ENCODE results near the gene PDE8B. TPM values are rescaled to one million over a fixed set of nuclear protein-coding genes. Genes with fewer than 3 reads are reported as not detected.
"Not testable (repeated sequence)": the region's sequence is repeated elsewhere in the genome, so short reads cannot be mapped to it uniquely, and the experiment has no call there.

Gene PDE8B
- total RNA-seq, 1 donor from 2014 or later: 2.6 TPM

DNA sequence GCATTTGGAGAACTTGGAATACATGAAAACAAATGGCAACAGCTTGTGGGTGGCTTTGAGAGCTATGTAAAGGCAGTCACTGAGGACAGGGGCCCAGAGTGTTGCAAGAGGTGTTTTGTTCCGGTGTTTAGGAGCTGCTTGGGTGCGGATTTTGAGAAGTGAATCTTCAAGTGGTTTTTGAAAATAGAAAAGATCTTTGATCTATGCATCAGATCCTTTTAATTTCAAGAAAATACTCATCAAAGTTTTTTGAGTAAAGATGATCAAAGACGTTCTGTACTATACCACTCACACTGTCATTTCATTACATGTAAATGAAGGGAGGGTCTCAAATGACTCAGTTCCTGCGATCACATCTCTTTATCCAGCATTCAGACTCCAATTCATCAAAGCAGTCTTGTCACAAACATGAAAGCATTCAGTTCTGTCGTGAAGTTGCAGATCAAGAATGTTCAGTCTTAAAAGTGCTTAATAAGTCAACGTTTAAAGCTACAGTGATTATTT, 169.1 kb downstream of the PDE8B start:
- no peak overlapping the region for H3K4me3 Mint-ChIP-seq (ENCODE audit: low read depth)
- peaks cover 29% of the 10 kb centered on the region for H3K4me1 Mint-ChIP-seq (ENCODE audit: low read depth)
- no peak for DNase-seq (ENCODE audit: low spot score, unreplicated experiment)
- no peak for TF ChIP-seq CTCF (IDR thresholded peaks at IDR 0.05; ENCODE audit: unreplicated experiment)
- H3K9me3 Mint-ChIP-seq (ENCODE audit: low read depth): peaks cover 8% of the 10 kb centered on the region
- no peaks in the 10 kb centered on the region for H3K27me3 Mint-ChIP-seq
- H3K27ac Mint-ChIP-seq: no peak overlapping the region
- H3K36me3 Mint-ChIP-seq (ENCODE audit: insufficient read depth): no peaks in the 10 kb centered on the region

DNA sequence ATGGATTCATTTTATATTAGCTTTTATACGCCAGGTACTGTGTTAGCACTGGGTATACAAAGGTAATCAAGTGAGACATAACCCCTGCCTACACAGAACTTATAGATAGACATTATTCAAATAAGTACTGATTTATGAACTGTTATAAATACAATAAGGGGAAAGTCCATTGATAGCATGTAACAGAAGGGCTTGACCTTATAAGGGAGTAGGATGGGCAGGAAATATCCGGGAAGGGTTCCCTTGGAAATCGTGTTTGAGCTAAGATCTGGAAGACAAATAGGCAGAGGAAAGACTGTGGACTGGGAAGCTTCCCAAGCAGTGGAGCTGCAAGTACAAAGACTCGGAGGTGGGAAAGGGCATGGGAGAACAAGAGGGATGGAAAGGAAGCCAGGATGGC, 170.2 kb downstream of the PDE8B start:
- Mint-ChIP-seq H3K36me3 (ENCODE audit: insufficient read depth) (peaks cover 3% of the 10 kb centered on the region), H3K27ac (no peak overlapping the region), H3K4me3 (ENCODE audit: low read depth) (no peak overlapping the region), H3K27me3 (no peaks in the 10 kb centered on the region), H3K9me3 (ENCODE audit: low read depth) (peaks cover 14% of the 10 kb centered on the region), H3K4me1 (ENCODE audit: low read depth) (peaks cover 29% of the 10 kb centered on the region)
- no peak for TF ChIP-seq CTCF (IDR thresholded peaks at IDR 0.05; ENCODE audit: unreplicated experiment)
- no peak for DNase-seq (ENCODE audit: low spot score, unreplicated experiment)

- not testable (repeated sequence) for H3K36me3 Mint-ChIP-seq (ENCODE audit: insufficient read depth); H3K27ac Mint-ChIP-seq; H3K4me3 Mint-ChIP-seq (ENCODE audit: low read depth); DNase-seq (ENCODE audit: low spot score, unreplicated experiment); H3K27me3 Mint-ChIP-seq
- Mint-ChIP-seq H3K9me3 (ENCODE audit: low read depth) (peaks cover 20% of the 10 kb centered on the region), H3K4me1 (ENCODE audit: low read depth) (peaks cover 23% of the 10 kb centered on the region)
Measured at GRCh38 chr5:77383336-77383735, 172.9 kb downstream of the PDE8B start.

- H3K4me3 Mint-ChIP-seq (ENCODE audit: low read depth); H3K27ac Mint-ChIP-seq; H3K36me3 Mint-ChIP-seq (ENCODE audit: insufficient read depth); DNase-seq (ENCODE audit: low spot score, unreplicated experiment); H3K4me1 Mint-ChIP-seq (ENCODE audit: low read depth); H3K27me3 Mint-ChIP-seq: not testable (repeated sequence)
- peaks cover 23% of the 10 kb centered on the region for H3K9me3 Mint-ChIP-seq (ENCODE audit: low read depth)
Measured at GRCh38 chr5:77386340-77386739, 175.9 kb downstream of the PDE8B start.

GRCh38 chr5:77389746-77390145, 179.3 kb downstream of the PDE8B start:
- Mint-ChIP-seq H3K36me3 (ENCODE audit: insufficient read depth) (peaks cover 8% of the 10 kb centered on the region), H3K27ac (no peak overlapping the region), H3K9me3 (ENCODE audit: low read depth) (peaks cover 15% of the 10 kb centered on the region), H3K4me3 (ENCODE audit: low read depth) (no peak overlapping the region), H3K27me3 (no peaks in the 10 kb centered on the region), H3K4me1 (ENCODE audit: low read depth) (peaks cover 16% of the 10 kb centered on the region)
- DNase-seq (ENCODE audit: low spot score, unreplicated experiment): no peak
- TF ChIP-seq CTCF (IDR thresholded peaks at IDR 0.05; ENCODE audit: unreplicated experiment): no peak

DNA sequence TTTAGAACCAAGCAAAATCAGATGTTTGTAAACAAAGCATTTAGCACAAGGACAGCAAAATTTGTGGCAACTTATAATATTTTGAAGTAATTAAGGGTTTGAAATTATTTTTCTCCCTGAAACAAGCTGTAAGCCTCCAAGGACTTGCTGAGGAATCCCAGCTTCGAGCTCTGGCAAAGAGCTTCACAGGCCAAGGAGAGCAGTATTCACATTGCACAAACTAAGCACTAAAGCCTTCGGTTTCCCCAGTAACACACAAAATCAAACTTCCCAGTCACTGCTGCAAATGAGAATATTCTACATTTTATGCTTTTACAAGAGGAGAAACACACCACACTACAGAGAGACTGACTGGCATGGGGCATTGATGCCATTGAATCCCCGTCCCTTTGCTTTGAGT, 179.7 kb downstream of the PDE8B start:
- no peak for TF ChIP-seq CTCF (IDR thresholded peaks at IDR 0.05; ENCODE audit: unreplicated experiment)
- H3K4me3 Mint-ChIP-seq (ENCODE audit: low read depth): no peak overlapping the region
- no peak for DNase-seq (ENCODE audit: low spot score, unreplicated experiment)
- H3K27ac Mint-ChIP-seq: no peak overlapping the region
- peaks cover 16% of the 10 kb centered on the region for H3K4me1 Mint-ChIP-seq (ENCODE audit: low read depth)
- H3K36me3 Mint-ChIP-seq (ENCODE audit: insufficient read depth): peaks cover 8% of the 10 kb centered on the region
- no peaks in the 10 kb centered on the region for H3K27me3 Mint-ChIP-seq
- peaks cover 12% of the 10 kb centered on the region for H3K9me3 Mint-ChIP-seq (ENCODE audit: low read depth)
